Activated T-helper 17 cell treated with anti-CD3 and anti-CD28 coated beads, Interleukin-2, amount 50 U/mL, for 72 hours (primary cell): ENCODE data around the gene FDX2. TPM values are rescaled to one million over a fixed set of nuclear protein-coding genes. Genes with fewer than 3 reads are reported as not detected.
A peak's percentile ranks its signal among the peaks of the same experiment; 100 is the strongest.

Source experiments
- ATAC-seq: fragments of 150-1000 bp; cut with Tn5 transposase; replicated peaks from 2 replicates; pipeline ENCODE4 v1.10.0; 2021; ENCODE audit warnings: mild to moderate bottlenecking, moderate library complexity
- H3K27ac Mint-ChIP-seq: one replicate; pipeline ENCODE4 v1.8.0; 2022; ENCODE audit warnings: mixed read lengths
- H3K27me3 Mint-ChIP-seq: one replicate; pipeline ENCODE4 v1.8.0; 2022; ENCODE audit warnings: mixed read lengths
- H3K36me3 Mint-ChIP-seq: one replicate; pipeline ENCODE4 v1.8.0; 2022; ENCODE audit warnings: low read depth, mild to moderate bottlenecking, mixed read lengths
- H3K4me1 Mint-ChIP-seq: one replicate; pipeline ENCODE4 v1.8.0; 2022; ENCODE audit warnings: mixed read lengths
- H3K4me3 Mint-ChIP-seq: one replicate; pipeline ENCODE4 v1.8.0; 2022; ENCODE audit warnings: mild to moderate bottlenecking, mixed read lengths
- H3K9me3 Mint-ChIP-seq: one replicate; pipeline ENCODE4 v1.8.0; 2022; ENCODE audit warnings: mixed read lengths
- total RNA-seq, 2 donors: library from RNA; stranded (reverse); gene quantifications; one replicate each; pipeline ENCODE4 v1.2.3, GENCODE V29; 2022

The FDX2 gene
- total RNA-seq, 2 donors from 2014 or later: 12.3 to 20.1 TPM

DNA sequence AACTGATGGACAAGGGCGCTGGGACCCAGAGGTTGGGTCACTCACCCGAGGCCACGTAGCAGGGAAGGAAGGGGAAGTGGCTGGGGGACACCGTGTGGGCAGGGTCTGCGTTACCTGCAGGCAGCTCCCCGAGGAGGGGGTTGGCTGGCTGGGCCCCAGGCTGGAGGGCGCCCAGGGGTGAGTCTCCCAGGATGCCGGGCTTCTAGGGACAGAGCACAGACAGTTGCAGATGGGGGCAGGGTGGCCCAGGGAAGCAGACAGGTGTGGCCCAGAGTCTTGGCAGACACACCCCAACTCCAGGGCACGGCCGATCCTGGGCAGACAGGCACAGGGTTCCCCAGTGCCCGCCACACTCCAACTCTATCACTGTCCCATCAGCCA lies 5.6 kb upstream of the FDX2 start:
- Mint-ChIP-seq H3K9me3 (no peaks in the 10 kb centered on the region), H3K4me3 (no peak overlapping the region), H3K27ac (no peak overlapping the region), H3K36me3 (peaks cover 84% of the 10 kb centered on the region), H3K4me1 (no peaks in the 10 kb centered on the region), H3K27me3 (no peaks in the 10 kb centered on the region)
- no peak for ATAC-seq

DNA sequence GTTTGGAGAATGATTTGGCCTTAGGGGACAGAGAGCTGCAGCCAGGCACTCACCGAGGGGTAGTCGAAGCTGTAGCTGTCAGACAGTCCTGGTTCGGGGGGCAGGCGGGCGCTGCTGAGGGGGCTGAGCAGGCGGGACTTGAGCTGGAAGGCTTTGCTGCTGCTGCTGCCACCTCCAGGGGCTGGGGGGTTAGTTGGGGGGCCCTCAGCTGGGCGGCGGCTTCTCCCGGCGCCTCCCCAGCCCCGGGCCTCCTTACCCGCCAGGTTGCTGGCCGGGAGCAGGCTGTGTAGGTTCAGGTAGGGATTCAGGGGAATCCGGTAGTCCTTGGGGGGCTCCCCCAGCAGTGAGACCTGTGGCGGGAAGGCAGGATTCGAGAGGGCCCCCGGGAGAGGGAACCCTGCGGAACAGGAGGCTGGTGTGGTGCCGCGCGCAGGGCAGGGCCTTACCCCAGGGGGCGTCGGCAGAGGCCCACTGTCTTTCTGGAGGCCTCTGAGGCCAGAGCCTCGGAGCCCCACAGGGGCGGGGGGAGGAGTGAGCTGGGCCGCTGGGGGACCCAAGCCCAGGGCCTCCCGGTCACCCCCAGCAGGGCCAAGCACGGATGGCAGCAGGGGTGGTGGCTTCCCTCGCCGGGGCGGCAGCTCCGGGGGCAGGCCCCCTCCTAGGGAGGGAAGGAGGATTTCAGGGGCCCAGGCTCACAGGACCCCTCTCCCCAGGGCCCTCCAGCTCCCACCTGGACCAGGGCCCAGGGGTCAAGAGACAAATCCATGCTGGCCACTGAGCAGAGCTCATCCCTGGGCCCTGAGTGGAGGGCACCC lies 5.0 kb upstream of the FDX2 start:
- no peak overlapping the region for H3K27ac Mint-ChIP-seq
- no peak for ATAC-seq
- peaks cover 6% of the 10 kb centered on the region for H3K4me1 Mint-ChIP-seq
- no peaks in the 10 kb centered on the region for H3K9me3 Mint-ChIP-seq
- no peak overlapping the region for H3K4me3 Mint-ChIP-seq
- peaks cover 84% of the 10 kb centered on the region for H3K36me3 Mint-ChIP-seq
- no peaks in the 10 kb centered on the region for H3K27me3 Mint-ChIP-seq

DNA sequence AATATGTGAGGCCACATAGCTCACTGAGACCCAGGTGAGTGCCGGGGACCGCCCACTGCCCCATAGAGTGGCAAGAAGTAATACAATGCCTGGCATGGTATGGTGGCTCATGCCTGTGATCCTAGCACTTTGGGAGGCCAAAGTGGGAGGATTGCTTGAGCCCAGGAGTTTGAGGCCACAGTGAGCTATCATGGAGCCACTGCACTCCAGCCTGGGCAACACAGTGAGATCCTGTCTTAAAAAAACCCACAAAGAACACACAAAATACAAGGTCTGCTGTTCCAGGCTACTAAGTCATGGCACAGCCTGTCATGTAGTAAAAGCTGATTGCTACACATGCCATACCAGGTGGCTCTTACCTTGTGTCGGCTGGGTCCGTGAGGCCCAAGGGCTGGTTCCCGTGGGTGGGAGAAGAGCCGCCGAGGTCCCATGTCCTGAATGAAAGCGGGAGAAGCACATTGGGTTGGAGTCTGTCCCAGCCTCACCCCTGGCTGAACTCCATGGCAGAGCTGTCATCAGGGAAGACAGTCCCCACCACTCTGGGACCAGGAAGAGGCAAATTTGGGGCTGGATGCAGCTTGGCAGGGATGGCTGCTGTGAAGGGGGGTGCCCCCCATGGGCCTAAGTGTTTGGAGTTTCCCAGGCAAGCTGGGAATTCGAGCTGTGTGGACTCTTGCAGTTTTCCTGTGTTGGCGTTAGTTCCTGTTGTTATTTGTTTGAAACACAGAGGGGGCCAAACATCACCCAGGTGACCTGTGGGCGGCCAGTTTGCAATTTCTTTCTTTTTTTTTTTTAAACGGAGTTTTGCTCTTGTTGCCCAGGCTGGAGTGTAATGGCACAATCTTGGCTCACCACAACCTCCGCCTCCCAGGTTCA lies 3.2 kb upstream of the FDX2 start:
- H3K27ac Mint-ChIP-seq: no peak overlapping the region
- no peak overlapping the region for H3K4me3 Mint-ChIP-seq
- no peaks in the 10 kb centered on the region for H3K27me3 Mint-ChIP-seq
- peaks cover 75% of the 10 kb centered on the region for H3K36me3 Mint-ChIP-seq
- H3K9me3 Mint-ChIP-seq: no peaks in the 10 kb centered on the region
- H3K4me1 Mint-ChIP-seq: peaks cover 15% of the 10 kb centered on the region
- no peak for ATAC-seq

DNA sequence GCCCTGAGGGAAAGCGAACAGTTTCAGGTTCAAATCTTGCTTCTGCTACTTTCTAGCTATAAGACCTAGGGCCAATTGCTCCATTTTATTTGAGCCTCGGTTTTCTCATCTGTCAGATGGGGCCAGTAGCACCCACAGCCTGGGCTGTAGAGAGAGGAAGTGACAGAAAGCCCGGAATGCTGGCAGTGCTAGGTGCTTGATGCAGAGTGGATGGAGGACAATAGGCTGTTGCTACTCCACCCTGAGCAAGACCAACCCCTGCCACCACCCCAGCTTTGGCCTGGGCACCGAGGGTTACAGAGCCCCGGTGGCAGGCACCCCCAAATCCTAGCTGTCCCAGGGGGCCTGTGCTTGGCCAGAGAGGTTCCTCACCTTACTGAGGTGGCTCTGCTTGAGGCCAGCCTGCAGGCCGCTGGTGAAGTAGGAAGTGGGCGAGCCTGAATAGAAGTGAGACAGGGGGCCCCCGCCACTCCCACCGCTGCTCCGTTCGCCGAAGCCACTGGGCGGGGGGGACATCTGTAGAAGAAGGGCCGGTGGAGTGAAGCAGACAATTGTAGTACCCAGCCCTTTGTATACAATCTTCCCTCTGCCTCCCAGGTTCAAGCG lies 2.1 kb upstream of the FDX2 start:
- no peaks in the 10 kb centered on the region for H3K9me3 Mint-ChIP-seq
- ATAC-seq: no peak
- peaks cover 69% of the 10 kb centered on the region for H3K36me3 Mint-ChIP-seq
- H3K27ac Mint-ChIP-seq: no peak overlapping the region
- no peaks in the 10 kb centered on the region for H3K27me3 Mint-ChIP-seq
- H3K4me1 Mint-ChIP-seq: peaks cover 15% of the 10 kb centered on the region
- no peak overlapping the region for H3K4me3 Mint-ChIP-seq

DNA sequence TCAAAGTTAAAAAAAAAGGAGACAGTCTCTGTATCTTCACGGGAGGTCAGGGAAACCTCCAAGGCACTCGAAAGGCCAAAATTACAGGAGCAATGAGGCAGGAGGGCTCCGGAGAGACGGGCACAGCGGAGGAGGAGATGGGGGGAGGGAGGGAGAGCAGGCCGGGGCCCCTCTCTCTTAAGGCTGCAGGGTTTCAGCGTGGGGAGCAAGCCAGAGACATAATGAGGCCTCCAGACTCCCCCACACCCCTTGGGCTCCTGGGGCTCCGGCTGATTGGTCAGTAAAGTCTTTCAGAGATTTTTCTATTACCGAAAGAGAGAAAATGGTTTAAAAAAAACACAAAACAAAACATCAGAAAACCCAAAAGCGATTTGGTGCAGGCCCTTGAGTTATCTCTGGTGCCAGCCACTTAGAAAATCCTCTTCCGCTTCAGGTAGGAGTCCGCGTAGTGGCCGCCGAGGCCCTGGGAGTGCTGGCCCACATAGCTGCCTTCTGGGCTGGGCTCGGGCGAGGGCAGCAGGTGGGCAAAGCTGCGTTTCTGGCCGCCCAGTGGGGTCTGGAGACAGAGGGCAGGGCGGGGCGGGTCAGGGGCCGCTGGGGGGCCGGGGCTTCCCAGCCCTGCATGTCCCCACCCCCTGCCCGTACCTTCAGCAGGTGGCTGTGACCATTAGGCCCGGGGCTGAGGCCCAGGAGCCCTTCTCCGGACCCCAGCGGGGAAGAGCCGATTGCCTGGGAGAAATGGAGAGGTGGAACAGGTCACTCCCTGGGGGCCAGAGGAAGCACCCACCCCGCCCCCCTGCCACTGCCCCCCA lies 1.4 kb upstream of the FDX2 start:
- Mint-ChIP-seq H3K36me3 (peaks cover 64% of the 10 kb centered on the region), H3K4me1 (peaks cover 15% of the 10 kb centered on the region), H3K4me3 (no peak overlapping the region), H3K9me3 (no peaks in the 10 kb centered on the region), H3K27ac (no peak overlapping the region), H3K27me3 (no peaks in the 10 kb centered on the region)
- no peak for ATAC-seq

DNA sequence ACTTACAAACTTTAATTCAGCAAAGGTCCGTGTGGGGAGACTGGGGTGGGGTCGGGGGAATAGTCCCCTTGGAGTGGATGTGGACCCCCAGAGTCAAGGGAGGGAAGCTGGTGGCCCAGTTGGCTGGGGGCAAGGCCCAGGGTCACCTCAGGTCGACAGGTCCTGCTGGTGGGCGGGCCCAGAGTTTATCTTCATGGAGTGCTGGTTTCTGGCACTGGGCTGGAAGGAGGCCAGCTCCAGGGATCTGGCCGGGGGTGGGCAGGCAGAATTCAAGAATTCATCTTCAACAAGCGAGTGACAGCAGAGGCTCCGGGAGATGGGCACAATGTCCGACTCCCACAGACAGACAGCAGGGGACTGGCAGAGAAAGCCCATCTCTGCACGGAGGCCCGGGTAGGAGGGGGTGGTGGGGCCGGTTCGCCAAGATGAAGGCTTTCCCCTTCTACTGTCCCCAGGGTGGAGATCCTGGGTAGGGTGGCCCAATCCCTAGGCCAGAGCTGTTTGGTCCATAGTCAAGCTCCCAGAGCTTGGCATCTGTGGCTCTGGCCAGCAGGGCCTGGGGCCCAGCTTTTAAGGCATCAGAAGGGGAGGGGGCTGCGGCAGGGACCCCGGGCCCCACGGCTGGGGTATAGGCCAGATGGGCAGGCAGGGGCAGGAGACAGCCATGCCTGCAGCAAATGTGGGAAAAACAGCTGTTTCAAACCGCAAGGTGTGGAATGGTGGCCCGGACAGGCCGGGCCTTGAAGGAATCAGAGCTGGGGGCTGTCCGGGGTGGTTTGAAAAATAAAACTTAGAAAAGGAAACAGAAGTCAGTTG lies 622 bp upstream of the FDX2 start:
- no peaks in the 10 kb centered on the region for H3K9me3 Mint-ChIP-seq
- peak; percentile 17 for ATAC-seq
- peak overlapping the region; percentile 83 for H3K27ac Mint-ChIP-seq
- H3K4me3 Mint-ChIP-seq: peak overlapping the region; percentile 88
- H3K27me3 Mint-ChIP-seq: no peaks in the 10 kb centered on the region
- peaks cover 57% of the 10 kb centered on the region for H3K36me3 Mint-ChIP-seq
- H3K4me1 Mint-ChIP-seq: peaks cover 15% of the 10 kb centered on the region

DNA sequence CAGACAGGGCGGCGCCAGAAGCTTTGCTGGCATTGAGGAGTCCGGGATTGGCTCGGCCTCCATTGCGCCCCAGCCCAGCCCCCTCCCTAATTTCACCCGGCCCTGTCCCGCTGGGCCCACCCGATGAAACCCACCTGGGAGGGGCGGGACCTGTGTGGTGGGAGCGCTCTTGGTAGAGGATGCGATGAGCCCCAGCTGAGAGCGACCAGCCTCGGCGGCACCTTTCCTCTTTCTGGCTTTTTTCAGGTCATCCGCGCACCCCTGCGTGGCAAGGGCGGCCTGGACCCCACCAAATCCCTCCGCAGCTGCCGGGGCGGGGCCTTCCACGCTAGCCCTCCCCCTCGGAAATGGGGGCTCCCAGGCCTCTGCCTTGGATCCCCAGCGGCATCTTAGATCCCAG lies 6.4 kb downstream of the FDX2 start, which contains the start of gene ZGLP1:
Gene ZGLP1 (minus strand): TSS at position 393 of the 400 bp plus-strand sequence.
- ATAC-seq: no peak
- H3K4me3 Mint-ChIP-seq: no peak within 1 kb of the TSS
- no peak within 1 kb of the TSS for H3K27ac Mint-ChIP-seq

GRCh38 chr19:10306327-10306726 lies 9.5 kb downstream of the FDX2 start:
- no peak for ATAC-seq
- Mint-ChIP-seq H3K27ac (no peak overlapping the region), H3K9me3 (no peaks in the 10 kb centered on the region), H3K27me3 (no peaks in the 10 kb centered on the region), H3K36me3 (peaks cover 10% of the 10 kb centered on the region), H3K4me3 (no peak overlapping the region), H3K4me1 (peaks cover 7% of the 10 kb centered on the region)

More for the DNA sequence above, 6.4 kb downstream of the FDX2 start, which contains the start of gene ZGLP1:
- H3K27me3 Mint-ChIP-seq: no peaks in the 10 kb centered on the region
- H3K4me1 Mint-ChIP-seq: no peaks in the 10 kb centered on the region
- H3K9me3 Mint-ChIP-seq: no peaks in the 10 kb centered on the region
- peaks cover 10% of the 10 kb centered on the region for H3K36me3 Mint-ChIP-seq

GRCh38 chr19:10305139-10305806 lies 10.5 kb downstream of the FDX2 start:
- Mint-ChIP-seq H3K27ac (peak overlapping the region; percentile 59), H3K4me3 (peak overlapping the region; percentile 74)

DNA sequence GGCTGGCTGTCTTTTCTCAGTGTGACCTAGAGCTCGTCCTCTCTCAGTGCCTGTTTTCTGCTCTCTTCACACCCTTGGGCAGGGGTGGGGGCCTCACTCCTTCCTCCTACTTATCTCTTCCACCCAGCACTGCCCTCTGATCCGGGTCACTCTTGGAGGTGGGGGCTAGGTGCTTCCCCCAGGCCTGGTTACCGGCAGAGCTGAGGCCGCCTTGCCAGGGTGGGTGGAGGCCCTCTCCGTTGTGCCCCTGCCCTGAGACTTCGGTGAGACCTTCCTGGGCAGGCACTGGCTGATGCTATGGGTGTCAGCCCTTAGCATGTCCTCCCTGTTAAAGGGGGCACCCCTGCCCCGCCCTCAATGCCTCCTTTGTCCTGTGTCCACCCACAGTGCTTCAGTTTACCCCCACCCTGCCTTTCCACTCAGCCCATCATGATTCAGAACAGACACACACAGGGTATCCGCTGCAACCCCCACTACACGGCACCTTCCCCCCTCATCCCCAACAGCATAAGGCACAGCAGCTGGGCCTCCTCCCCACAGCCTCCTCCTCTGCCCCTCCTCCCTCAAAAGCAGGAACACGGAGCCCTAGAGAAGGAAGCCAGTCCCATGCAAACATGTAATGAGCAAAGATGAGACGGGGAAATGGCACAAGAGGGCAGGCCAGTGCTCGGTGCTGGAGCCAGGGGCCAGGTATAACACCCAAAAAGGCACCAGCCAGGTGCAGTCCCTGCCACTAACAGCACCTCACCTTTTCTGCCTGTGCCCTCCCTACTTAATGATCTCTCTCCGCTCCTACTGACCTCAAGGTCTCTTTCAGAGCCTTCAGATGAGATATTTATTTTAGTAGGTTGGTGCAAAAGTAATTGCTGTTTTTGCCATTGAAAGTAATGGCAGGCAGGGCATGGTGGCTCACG lies 16.0 kb downstream of the FDX2 start:
- H3K36me3 Mint-ChIP-seq: peaks cover 10% of the 10 kb centered on the region
- H3K9me3 Mint-ChIP-seq: no peaks in the 10 kb centered on the region
- no peak overlapping the region for H3K27ac Mint-ChIP-seq
- H3K4me3 Mint-ChIP-seq: no peak overlapping the region
- H3K27me3 Mint-ChIP-seq: peaks cover 4% of the 10 kb centered on the region
- H3K4me1 Mint-ChIP-seq: peaks cover 13% of the 10 kb centered on the region
- no peak for ATAC-seq

More at GRCh38 chr19:10305139-10305806, 10.5 kb downstream of the FDX2 start:
- H3K9me3 Mint-ChIP-seq: no peaks in the 10 kb centered on the region
- peaks cover 7% of the 10 kb centered on the region for H3K4me1 Mint-ChIP-seq
- H3K36me3 Mint-ChIP-seq: peaks cover 10% of the 10 kb centered on the region
- H3K27me3 Mint-ChIP-seq: no peaks in the 10 kb centered on the region
- no peak for ATAC-seq

GRCh38 chr19:10295847-10296591 lies 19.8 kb downstream of the FDX2 start:
- Mint-ChIP-seq H3K27me3 (peaks cover 20% of the 10 kb centered on the region), H3K36me3 (peaks cover 7% of the 10 kb centered on the region), H3K27ac (peak overlapping the region; percentile 78), H3K9me3 (no peaks in the 10 kb centered on the region), H3K4me1 (peaks cover 18% of the 10 kb centered on the region), H3K4me3 (peak overlapping the region; percentile 74)
- ATAC-seq: no peak
